ENCODE results near the gene SMARCA2.

GRCh38 chr9:2242831-2243330 lies 227.7 kb downstream of the SMARCA2 start:
- no peak for TF ChIP-seq EP300 (IDR thresholded peaks at IDR 0.05)
- TF ChIP-seq, protein P1, sequence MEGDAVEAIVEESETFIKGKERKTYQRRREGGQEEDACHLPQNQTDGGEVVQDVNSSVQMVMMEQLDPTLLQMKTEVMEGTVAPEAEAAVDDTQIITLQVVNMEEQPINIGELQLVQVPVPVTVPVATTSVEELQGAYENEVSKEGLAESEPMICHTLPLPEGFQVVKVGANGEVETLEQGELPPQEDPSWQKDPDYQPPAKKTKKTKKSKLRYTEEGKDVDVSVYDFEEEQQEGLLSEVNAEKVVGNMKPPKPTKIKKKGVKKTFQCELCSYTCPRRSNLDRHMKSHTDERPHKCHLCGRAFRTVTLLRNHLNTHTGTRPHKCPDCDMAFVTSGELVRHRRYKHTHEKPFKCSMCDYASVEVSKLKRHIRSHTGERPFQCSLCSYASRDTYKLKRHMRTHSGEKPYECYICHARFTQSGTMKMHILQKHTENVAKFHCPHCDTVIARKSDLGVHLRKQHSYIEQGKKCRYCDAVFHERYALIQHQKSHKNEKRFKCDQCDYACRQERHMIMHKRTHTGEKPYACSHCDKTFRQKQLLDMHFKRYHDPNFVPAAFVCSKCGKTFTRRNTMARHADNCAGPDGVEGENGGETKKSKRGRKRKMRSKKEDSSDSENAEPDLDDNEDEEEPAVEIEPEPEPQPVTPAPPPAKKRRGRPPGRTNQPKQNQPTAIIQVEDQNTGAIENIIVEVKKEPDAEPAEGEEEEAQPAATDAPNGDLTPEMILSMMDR (IDR thresholded peaks at IDR 0.05) = no peak
